ENCODE data around the gene LY86.

DNA sequence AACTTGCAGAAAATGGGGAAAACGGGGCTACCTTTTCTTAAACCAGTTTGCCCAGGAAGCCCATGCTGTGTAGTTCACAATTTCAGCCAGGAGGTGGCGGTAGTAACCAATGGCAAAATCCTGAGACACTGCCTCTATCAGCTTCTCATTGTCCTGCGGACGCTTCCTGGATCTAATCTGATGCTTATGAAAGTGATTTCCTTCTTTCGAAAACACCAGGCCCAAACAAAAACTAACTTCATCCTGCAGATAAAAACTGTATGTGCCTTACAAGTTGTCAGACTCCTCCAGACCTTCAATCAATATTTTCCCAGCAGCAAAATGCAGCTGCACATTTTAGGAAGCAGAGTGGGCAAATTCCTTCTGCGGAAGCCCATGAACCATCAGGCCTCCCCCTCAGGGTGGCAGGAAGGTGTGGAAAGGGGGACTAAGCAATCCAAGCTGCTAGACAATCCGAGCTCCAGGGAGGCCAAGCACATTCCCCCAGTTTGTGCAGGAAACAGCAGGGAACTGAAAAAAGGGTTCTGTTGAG is 88.5 kb downstream of the LY86 start:
- TF ChIP-seq, protein P1, sequence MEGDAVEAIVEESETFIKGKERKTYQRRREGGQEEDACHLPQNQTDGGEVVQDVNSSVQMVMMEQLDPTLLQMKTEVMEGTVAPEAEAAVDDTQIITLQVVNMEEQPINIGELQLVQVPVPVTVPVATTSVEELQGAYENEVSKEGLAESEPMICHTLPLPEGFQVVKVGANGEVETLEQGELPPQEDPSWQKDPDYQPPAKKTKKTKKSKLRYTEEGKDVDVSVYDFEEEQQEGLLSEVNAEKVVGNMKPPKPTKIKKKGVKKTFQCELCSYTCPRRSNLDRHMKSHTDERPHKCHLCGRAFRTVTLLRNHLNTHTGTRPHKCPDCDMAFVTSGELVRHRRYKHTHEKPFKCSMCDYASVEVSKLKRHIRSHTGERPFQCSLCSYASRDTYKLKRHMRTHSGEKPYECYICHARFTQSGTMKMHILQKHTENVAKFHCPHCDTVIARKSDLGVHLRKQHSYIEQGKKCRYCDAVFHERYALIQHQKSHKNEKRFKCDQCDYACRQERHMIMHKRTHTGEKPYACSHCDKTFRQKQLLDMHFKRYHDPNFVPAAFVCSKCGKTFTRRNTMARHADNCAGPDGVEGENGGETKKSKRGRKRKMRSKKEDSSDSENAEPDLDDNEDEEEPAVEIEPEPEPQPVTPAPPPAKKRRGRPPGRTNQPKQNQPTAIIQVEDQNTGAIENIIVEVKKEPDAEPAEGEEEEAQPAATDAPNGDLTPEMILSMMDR (IDR thresholded peaks at IDR 0.05) = peak; percentile 92 to 99 (median 97)
- no peak for TF ChIP-seq POLR2A (IDR thresholded peaks at IDR 0.05)

Data from testis (tissue), 2 donors.